Esophagus muscularis mucosa (tissue), 4 donors: Measurements from ENCODE around the gene UPF3A. TPM values are rescaled to one million over a fixed set of nuclear protein-coding genes. Genes with fewer than 3 reads are reported as not detected.

ENCODE experiments used
- DNase-seq: peaks from one replicate; pipeline ENCODE4 v3.0.0-alpha.2; 2017; ENCODE audit errors: extremely low spot score
- H3K27ac ChIP-seq, 4 donors: fragments of 200-600 bp; sonication (generic); replicated peaks in 1 of 4; 1 replicate in 3 of 4; 2 replicates in 1 of 4; pipeline ENCODE4 v1.5.1; 2016 to 2019; ENCODE audit warnings: mild to moderate bottlenecking in 1 of 4
- H3K27me3 ChIP-seq, 4 donors: fragments of 200-600 bp; sonication (generic); one replicate each; pipeline versions ENCODE4 v1.5.1 to v1.6.0; 2016 to 2019
- H3K36me3 ChIP-seq, 4 donors: fragments of 200-600 bp; sonication (generic); one replicate each; pipeline ENCODE4 v1.5.1; 2016 to 2019
- H3K4me1 ChIP-seq, 4 donors: fragments of 200-600 bp; sonication (generic); one replicate each; pipeline ENCODE4 v1.5.1; 2016 to 2019
- H3K4me3 ChIP-seq, 4 donors: fragments of 200-600 bp; sonication (generic); 1 replicate in 2 of 4; 2 replicates in 2 of 4; pipeline ENCODE4 v1.5.1; 2016 to 2019; ENCODE audit warnings: mild to moderate bottlenecking in 4 of 4, moderate library complexity in 1 of 4
- H3K9me3 ChIP-seq, 4 donors: fragments of 200-600 bp; sonication (generic); 1 replicate in 3 of 4; 2 replicates in 1 of 4; pipeline ENCODE4 v1.5.1; 2016 to 2019
- CTCF ChIP-seq, 3 experiments: fragments of 200-600 bp in 2 of 3; fragments of 450-650 bp in 1 of 3; sonication (generic) in 2 of 3; IDR thresholded peaks; one replicate each; pipeline ENCODE4 v1.5.1; 2017 to 2019; ENCODE audit warnings: antibody characterized with exemption in 3 of 3, mild to moderate bottlenecking in 2 of 3, moderate library complexity in 1 of 3
- EP300 ChIP-seq: sonication (generic); formaldehyde crosslinking; IDR thresholded peaks from one replicate; pipeline ENCODE4 v1.6.1; 2017; ENCODE audit warnings: antibody characterized with exemption
- POLR2A ChIP-seq: fragments of 450-650 bp; IDR thresholded peaks from one replicate; pipeline ENCODE4 v1.6.1; 2017; ENCODE audit warnings: antibody characterized with exemption, moderate library complexity, mild to moderate bottlenecking, low read depth
- POLR2AphosphoS5 ChIP-seq, 2 donors: sonication (generic); formaldehyde crosslinking; IDR thresholded peaks; one replicate each; pipeline ENCODE4 v1.6.1; 2017; ENCODE audit warnings: antibody characterized with exemption in 2 of 2
- WGBS: methylation state at CpG from one replicate; pipeline ENCODE4 v1.1.5; 2018; 5-methylcytosine and 5-hydroxymethylcytosine counted together
- intact Hi-C: fragments of 100-400 bp; cut with DNase I; formaldehyde crosslinking; loops from one replicate; pipeline ENCODE4 v1.15.1; 2023
- total RNA-seq, 4 donors: library from RNA; depleted of rRNA; stranded (reverse); fragments of >200 nt; gene quantifications; one replicate each; pipeline versions ENCODE4 v1.1.0 to v1.2.1, GENCODE V29; 2016

Gene UPF3A
- total RNA-seq = 10 to 100 TPM; 25.2 to 43.2 (median 35.6) TPM

GRCh38 chr13:114281351-114282040 is at the start of gene UPF3A:
Gene UPF3A, plus strand, starts transcription at chr13:114281601. Its CDS starts 39 bp downstream, at chr13:114281640.
- H3K4me1 ChIP-seq = peaks cover 14 to 40% (median 39%) of the 10 kb centered on the region in 4 donors
- intact Hi-C loops = no loop called here
- no CpG with 5 or more reads among the region's 89 CpGs for WGBS
- peak; percentile 99 for DNase-seq
- no peaks in the 10 kb centered on the region for H3K9me3 ChIP-seq
- no peaks in the 10 kb centered on the region for H3K27me3 ChIP-seq
- H3K27ac ChIP-seq = peak within 1 kb of the TSS; percentile 88 to 96 (median 95)
- TF ChIP-seq EP300 = no peak
- no peak for TF ChIP-seq CTCF (IDR thresholded peaks at IDR 0.05)
- peak; percentile 69 for TF ChIP-seq POLR2A
- TF ChIP-seq POLR2AphosphoS5 (IDR thresholded peaks at IDR 0.05) = peak; percentile 77 to 85
- H3K4me3 ChIP-seq = peak within 1 kb of the TSS; percentile 57 to 87 (median 84)
- peaks cover 0 to 30% (median 19%) of the 10 kb centered on the region in 4 donors for H3K36me3 ChIP-seq

GRCh38 chr13:114231886-114232285 is 49.5 kb upstream of the UPF3A start:
- WGBS = 73% methylated on average over 8 of the region's 8 CpGs
- no peak for TF ChIP-seq POLR2AphosphoS5 (IDR thresholded peaks at IDR 0.05)
- Histone ChIP-seq H3K36me3 (peaks cover 2 to 4% (median 3%) of the 10 kb centered on the region in 4 donors), H3K4me3 (no peak overlapping the region), H3K27me3 (peaks cover 0 to 23% (median 3%) of the 10 kb centered on the region in 4 donors), H3K27ac (no peak overlapping the region), H3K4me1 (peaks cover 14 to 20% (median 19%) of the 10 kb centered on the region in 4 donors), H3K9me3 (no peaks in the 10 kb centered on the region)
- DNase-seq = no peak
- intact Hi-C loops = no loop called here

GRCh38 chr13:114234266-114234644 is 47.1 kb upstream of the UPF3A start:
- peaks cover 0 to 7% (median 1%) of the 10 kb centered on the region in 4 donors for H3K27me3 ChIP-seq
- peak overlapping the region; percentile 84 to 89 (median 86) for H3K27ac ChIP-seq
- H3K9me3 ChIP-seq = no peaks in the 10 kb centered on the region
- DNase-seq = no peak
- H3K4me3 ChIP-seq = peak overlapping the region; percentile 92 to 96 (median 93)
- intact Hi-C loops = no loop called here
- H3K4me1 ChIP-seq = peaks cover 13 to 19% (median 17%) of the 10 kb centered on the region in 4 donors
- WGBS = 73% methylated on average over 4 of the region's 4 CpGs
- H3K36me3 ChIP-seq = peaks cover 25 to 27% (median 26%) of the 10 kb centered on the region in 4 donors
- TF ChIP-seq POLR2AphosphoS5 (IDR thresholded peaks at IDR 0.05) (no peak), CTCF (IDR thresholded peaks at IDR 0.05) (no peak), EP300 (no peak)

DNA sequence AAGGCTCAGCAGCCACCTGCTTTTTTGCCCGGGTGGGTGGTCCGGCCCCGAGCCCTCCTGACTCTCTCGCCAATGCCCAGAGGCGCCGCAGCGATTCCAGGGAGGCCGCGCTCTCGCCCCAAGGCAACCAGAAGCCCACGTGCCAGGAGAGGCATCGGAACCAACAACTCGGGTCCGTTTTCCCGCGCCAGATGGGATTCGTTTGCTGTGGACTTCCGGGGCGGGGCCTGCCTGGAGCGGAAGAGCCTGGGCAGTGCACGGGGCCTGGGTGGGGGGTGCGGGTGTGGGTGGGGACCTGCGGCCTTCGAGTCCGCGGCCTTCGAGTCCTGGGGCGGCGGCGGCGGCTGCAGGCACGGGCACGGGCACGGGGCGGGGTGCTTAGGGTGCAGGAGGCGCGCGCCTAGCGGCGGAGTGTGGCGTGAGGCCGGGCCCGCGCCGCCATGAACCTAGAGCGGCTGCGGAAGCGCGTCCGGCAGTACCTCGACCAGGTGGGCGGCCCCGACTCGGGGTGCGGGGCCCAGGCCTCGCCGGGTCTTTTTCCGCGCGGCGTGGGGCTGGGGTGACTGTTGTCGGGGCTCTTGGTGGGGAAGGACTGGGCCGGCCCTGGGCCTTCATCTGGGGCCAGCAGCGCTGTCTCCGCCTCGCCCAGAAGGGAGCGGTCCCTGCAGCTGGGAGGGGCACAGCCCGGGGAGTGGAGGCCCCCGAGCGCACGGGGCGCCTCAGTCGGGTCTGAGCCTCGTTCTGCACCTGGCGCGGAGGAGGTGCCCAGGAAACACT is 46.6 kb upstream of the UPF3A start, which contains the start of gene CDC16:
Gene CDC16 (plus strand): TSS at position 253 of the 777 bp plus-strand sequence. CDS start 188 bp downstream, at position 441.
- Histone ChIP-seq H3K36me3 (peaks cover 31 to 33% (median 32%) of the 10 kb centered on the region in 4 donors), H3K9me3 (no peaks in the 10 kb centered on the region), H3K4me3 (peak within 1 kb of the TSS; percentile 92 to 96 (median 93)), H3K27me3 (peaks cover 0 to 6% (median 0%) of the 10 kb centered on the region in 4 donors), H3K4me1 (peaks cover 13 to 19% (median 17%) of the 10 kb centered on the region in 4 donors), H3K27ac (peak within 1 kb of the TSS; percentile 84 to 89 (median 86))
- DNase-seq = peak; percentile 97
- intact Hi-C loops = no loop called here
- 1% methylated on average over 36 of the region's 76 CpGs for WGBS
- TF ChIP-seq POLR2AphosphoS5 (IDR thresholded peaks at IDR 0.05) (peak; percentile 40 to 64), CTCF (IDR thresholded peaks at IDR 0.05) (peak in 2 of 3 experiments; percentile 9 to 12), EP300 (no peak), POLR2A (no peak)

DNA sequence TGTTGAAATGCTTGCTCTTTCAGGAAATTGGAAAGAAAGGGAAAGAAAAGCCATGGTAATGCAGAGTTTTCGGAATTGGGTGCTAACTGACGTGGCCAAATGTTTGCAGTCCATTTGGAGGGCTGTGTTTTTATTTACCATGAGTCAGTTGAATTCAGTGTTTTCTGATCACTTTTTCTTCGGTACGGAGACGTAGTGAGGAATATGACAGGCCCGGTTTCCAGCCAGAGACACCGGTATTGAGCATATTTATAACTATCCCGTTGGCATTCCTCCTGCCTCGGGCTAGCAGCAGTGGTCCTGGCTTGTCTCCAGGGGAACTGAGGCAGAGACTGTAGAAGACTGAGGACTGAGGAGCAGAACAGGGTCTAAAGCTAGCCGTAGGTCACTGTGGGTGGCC is 45.7 kb upstream of the UPF3A start:
- DNase-seq = no peak
- Histone ChIP-seq H3K27ac (peak overlapping the region; percentile 84 to 89 (median 86)), H3K27me3 (no peaks in the 10 kb centered on the region), H3K36me3 (peaks cover 38 to 42% (median 40%) of the 10 kb centered on the region in 4 donors), H3K4me3 (peak overlapping the region; percentile 92 to 96 (median 93)), H3K9me3 (no peaks in the 10 kb centered on the region), H3K4me1 (peaks cover 13 to 19% (median 17%) of the 10 kb centered on the region in 4 donors)
- 19% methylated on average over 10 of the region's 10 CpGs for WGBS
- TF ChIP-seq POLR2AphosphoS5 (IDR thresholded peaks at IDR 0.05) = no peak
- no peak for TF ChIP-seq CTCF (IDR thresholded peaks at IDR 0.05)
- TF ChIP-seq EP300 = no peak
- no peak for TF ChIP-seq POLR2A
- intact Hi-C loops = no loop called here
